HG03060 (cell line): ENCODE measurements around the gene TMTC2.
"Not testable (repeated sequence)": the region's sequence is repeated elsewhere in the genome, so short reads cannot be mapped to it uniquely, and the experiment has no call there.

Source experiments
- ATAC-seq: cut with Tn5 transposase; IDR thresholded peaks from one replicate; pipeline ENCODE4 v1.9.1; 2021; ENCODE audit warnings: low read depth, moderate number of reproducible peaks; ENCODE audit not compliant: unreplicated experiment

TMTC2 gene

GRCh38 chr12:83110424-83110823 is 423.7 kb downstream of the TMTC2 start:
- no peak for ATAC-seq

- no peak for ATAC-seq
These were observed 427.2 kb downstream of the TMTC2 start for GRCh38 chr12:83113945-83114344.

- ATAC-seq = no peak
These were observed 428.3 kb downstream of the TMTC2 start for GRCh38 chr12:83114966-83115365.

GRCh38 chr12:83117926-83118325 is 431.2 kb downstream of the TMTC2 start:
- ATAC-seq = not testable (repeated sequence)

GRCh38 chr12:83121897-83122622 is 435.4 kb downstream of the TMTC2 start:
- ATAC-seq = no peak

GRCh38 chr12:83122623-83122934 is 435.9 kb downstream of the TMTC2 start:
- ATAC-seq = no peak

- no peak for ATAC-seq
These were observed 436.3 kb downstream of the TMTC2 start for GRCh38 chr12:83123039-83123438.

GRCh38 chr12:83128540-83128939 is 441.8 kb downstream of the TMTC2 start:
- ATAC-seq = no peak

- no peak for ATAC-seq
These were observed 443.5 kb downstream of the TMTC2 start for GRCh38 chr12:83130178-83130577.

- no peak for ATAC-seq
These were observed 445.7 kb downstream of the TMTC2 start for GRCh38 chr12:83132360-83132759.

GRCh38 chr12:83136411-83136810 is 449.7 kb downstream of the TMTC2 start:
- ATAC-seq = no peak

GRCh38 chr12:83140135-83140534 is 453.4 kb downstream of the TMTC2 start:
- ATAC-seq = no peak

- no peak for ATAC-seq
These were observed 454.8 kb downstream of the TMTC2 start for GRCh38 chr12:83141460-83141994.

GRCh38 chr12:83142914-83143313 is 456.2 kb downstream of the TMTC2 start:
- no peak for ATAC-seq

- ATAC-seq = no peak
These were observed 457.2 kb downstream of the TMTC2 start for GRCh38 chr12:83143950-83144349.

GRCh38 chr12:83145325-83145840 is 458.7 kb downstream of the TMTC2 start:
- ATAC-seq = no peak

GRCh38 chr12:83147341-83147740 is 460.6 kb downstream of the TMTC2 start:
- no peak for ATAC-seq

GRCh38 chr12:83149987-83150386 is 463.3 kb downstream of the TMTC2 start:
- ATAC-seq = no peak

GRCh38 chr12:83150465-83151189 is 463.9 kb downstream of the TMTC2 start:
- no peak for ATAC-seq

GRCh38 chr12:83153177-83153576 is 466.5 kb downstream of the TMTC2 start:
- ATAC-seq = no peak

- no peak for ATAC-seq
These were observed 470.1 kb downstream of the TMTC2 start for GRCh38 chr12:83156815-83157214.

GRCh38 chr12:83157604-83158003 is 470.9 kb downstream of the TMTC2 start:
- ATAC-seq = no peak
